Anterior cingulate cortex (tissue), 58 donors: ENCODE data around the gene RNF167.

ENCODE experiments used
- DNase-seq, 58 donors: peaks; one replicate each; lab custom pipeline; 2025; lab: John Stamatoyannopoulos, UW

RNF167 gene

GRCh38 chr17:4970273-4970672 is 30.2 kb downstream of the RNF167 start:
- DNase-seq: no peak

GRCh38 chr17:4971826-4972225 is 31.8 kb downstream of the RNF167 start:
- no peak for DNase-seq

GRCh38 chr17:4972322-4972721 is 32.3 kb downstream of the RNF167 start:
- no peak for DNase-seq

- DNase-seq: no peak
Observed at GRCh38 chr17:4972752-4973151, 32.7 kb downstream of the RNF167 start.

- DNase-seq: no peak
Observed at GRCh38 chr17:4973256-4974114, 33.4 kb downstream of the RNF167 start.

- DNase-seq: peak in 2 of 58 donors; percentile 11 to 12
Observed at GRCh38 chr17:4974115-4974670, 34.1 kb downstream of the RNF167 start.

- no peak for DNase-seq
Observed at GRCh38 chr17:4978726-4979125, 38.7 kb downstream of the RNF167 start.

GRCh38 chr17:4980644-4981216 is 40.7 kb downstream of the RNF167 start:
- peak in 2 of 58 donors; percentile 12 to 32 for DNase-seq

GRCh38 chr17:4982305-4982704 is 42.2 kb downstream of the RNF167 start:
- no peak for DNase-seq

GRCh38 chr17:4986403-4986802 is 46.3 kb downstream of the RNF167 start:
- peak in 2 of 58 donors; percentile 14 to 30 for DNase-seq

GRCh38 chr17:4986951-4987766 is 47.1 kb downstream of the RNF167 start, which contains the start of gene CAMTA2:
Gene CAMTA2, minus strand, starts transcription at chr17:4987675. Its CDS starts 1,453 bp downstream, at chr17:4986222.
- peak in 57 of 58 donors; percentile 36 to 92 (median 79) for DNase-seq

GRCh38 chr17:4987767-4988567 is 47.9 kb downstream of the RNF167 start:
- peak in 5 of 58 donors; percentile 41 to 80 (median 53) for DNase-seq

GRCh38 chr17:4994081-4994595 is 54.1 kb downstream of the RNF167 start:
- DNase-seq: no peak
